ENCODE data around the gene RPL6.
"Not testable (repeated sequence)": the region's sequence is repeated elsewhere in the genome, so short reads cannot be mapped to it uniquely, and the experiment has no call there.

Gene RPL6

DNA sequence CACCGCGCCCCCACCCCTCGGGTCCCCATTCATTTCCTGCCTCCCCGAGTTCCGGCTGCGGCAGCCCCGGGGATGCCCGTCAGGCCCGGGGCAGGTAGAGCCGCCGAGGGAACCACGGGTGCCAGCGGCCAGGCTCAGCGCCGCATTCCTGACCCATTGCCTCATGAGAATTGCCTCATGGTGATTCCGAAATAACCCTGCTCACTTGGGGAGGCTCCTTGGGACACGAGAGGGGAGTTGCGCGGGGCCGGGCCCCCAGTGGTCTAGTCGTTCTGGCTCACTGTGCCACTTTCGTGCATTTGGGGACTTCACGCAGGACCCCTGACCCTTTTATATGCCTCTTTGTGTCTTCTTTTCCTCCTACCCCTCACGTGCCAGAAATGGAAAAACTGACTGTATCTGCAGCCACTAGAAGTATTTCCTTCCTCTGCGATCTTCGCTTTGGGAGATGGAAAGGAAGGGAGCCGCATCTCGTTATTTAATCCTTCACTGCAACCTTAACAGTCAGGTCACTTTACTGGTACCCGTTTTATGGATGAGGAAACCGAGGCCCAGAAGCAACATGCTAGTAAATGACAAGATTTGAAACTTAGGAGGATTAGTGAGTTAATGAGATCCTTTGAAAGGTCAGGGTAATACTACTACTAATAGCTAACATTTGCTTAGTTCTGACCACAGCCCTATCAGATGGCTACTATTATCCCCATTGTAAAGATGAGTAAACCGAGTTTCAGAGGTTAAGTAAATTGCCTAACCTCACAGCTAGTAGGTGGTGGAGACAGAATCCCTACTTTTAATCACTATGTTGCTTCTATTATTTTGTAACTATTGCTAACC, 10.1 kb upstream of the RPL6 start:
- Histone ChIP-seq H3K27me3 (ENCODE audit: insufficient read depth, low read length) (no peaks in the 10 kb centered on the region), H3K9me2 (ENCODE audit: low read depth, low read length) (no peaks in the 10 kb centered on the region), H3K79me2 (ENCODE audit: insufficient read depth, low read length) (peaks cover 54% of the 10 kb centered on the region), H2AFZ (ENCODE audit: low read length) (no peak overlapping the region), H3K4me1 (ENCODE audit: insufficient read depth, low read length, severe bottlenecking) (peaks cover 41% of the 10 kb centered on the region), H3K9me3 (ENCODE audit: low read length) (no peaks in the 10 kb centered on the region), H4K20me1 (ENCODE audit: insufficient read depth, low read length) (no peaks in the 10 kb centered on the region), H3F3A (ENCODE audit: insufficient read depth, low read length) (no peaks in the 10 kb centered on the region), H3K9ac (ENCODE audit: low read length) (peak overlapping the region; percentile 89), H3K27ac (ENCODE audit: low read depth, low read length, poor library complexity, severe bottlenecking) (peak overlapping the region; percentile 19), H3K36me3 (ENCODE audit: insufficient read depth, low read length) (peaks cover 12% of the 10 kb centered on the region; the same call in 1 of the 2 replicates), H3K4me3 (ENCODE audit: low read depth, low read length, poor library complexity, severe bottlenecking) (peak overlapping the region; percentile 89), H3K4me2 (ENCODE audit: low read length) (peak overlapping the region; percentile 98)
- no peak for TF ChIP-seq EZH2 (IDR thresholded peaks at IDR 0.05; ENCODE audit: borderline replicate concordance, low read length)

DNA sequence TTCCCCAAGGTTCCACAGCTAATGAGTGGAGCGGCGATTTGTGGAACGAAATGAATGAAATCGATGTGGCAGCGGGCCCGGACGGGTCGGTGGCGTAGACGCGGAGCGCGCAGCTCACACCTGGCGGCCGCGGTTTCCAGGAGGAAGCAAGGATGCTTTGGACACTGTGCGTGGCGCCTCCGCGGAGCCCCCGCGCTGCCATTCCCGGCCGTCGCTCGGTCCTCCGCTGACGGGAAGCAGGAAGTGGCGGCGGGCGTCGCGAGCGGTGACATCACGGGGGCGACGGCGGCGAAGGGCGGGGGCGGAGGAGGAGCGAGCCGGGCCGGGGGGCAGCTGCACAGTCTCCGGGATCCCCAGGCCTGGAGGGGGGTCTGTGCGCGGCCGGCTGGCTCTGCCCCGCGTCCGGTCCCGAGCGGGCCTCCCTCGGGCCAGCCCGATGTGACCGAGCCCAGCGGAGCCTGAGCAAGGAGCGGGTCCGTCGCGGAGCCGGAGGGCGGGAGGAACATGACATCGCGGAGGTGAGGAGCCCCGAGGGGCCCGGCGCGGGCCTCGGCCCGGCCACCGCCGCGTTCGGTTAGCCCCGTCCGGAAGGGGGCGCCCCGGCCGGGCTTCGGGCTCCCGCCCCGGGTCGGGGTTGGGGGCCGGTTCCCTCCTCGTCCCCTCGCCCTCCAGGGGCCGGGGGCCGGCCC, 9.3 kb upstream of the RPL6 start, which contains the start of gene PTPN11:
TSS of gene PTPN11 (plus strand) at position 340 of the 689 bp plus-strand sequence. CDS start at position 505, 165 bp downstream.
- H3K4me2 ChIP-seq (ENCODE audit: low read length), result peak within 1 kb of the TSS; percentile 98
- H3K9ac ChIP-seq (ENCODE audit: low read length), result peak within 1 kb of the TSS; percentile 89
- H3K4me1 ChIP-seq (ENCODE audit: insufficient read depth, low read length, severe bottlenecking), result peaks cover 36% of the 10 kb centered on the region
- H3K9me2 ChIP-seq (ENCODE audit: low read depth, low read length), result no peaks in the 10 kb centered on the region
- peak within 1 kb of the TSS; percentile 32 for H3K27ac ChIP-seq (ENCODE audit: low read depth, low read length, poor library complexity, severe bottlenecking)
- H4K20me1 ChIP-seq (ENCODE audit: insufficient read depth, low read length), result no peaks in the 10 kb centered on the region
- H3K27me3 ChIP-seq (ENCODE audit: insufficient read depth, low read length), result no peaks in the 10 kb centered on the region
- H2AFZ ChIP-seq (ENCODE audit: low read length), result peak within 1 kb of the TSS; percentile 50
- H3F3A ChIP-seq (ENCODE audit: insufficient read depth, low read length), result no peaks in the 10 kb centered on the region
- peaks cover 46% of the 10 kb centered on the region for H3K79me2 ChIP-seq (ENCODE audit: insufficient read depth, low read length)
- no peaks in the 10 kb centered on the region for H3K9me3 ChIP-seq (ENCODE audit: low read length)
- peak within 1 kb of the TSS; percentile 89 for H3K4me3 ChIP-seq (ENCODE audit: low read depth, low read length, poor library complexity, severe bottlenecking)
- H3K36me3 ChIP-seq (ENCODE audit: insufficient read depth, low read length), result peaks cover 12% of the 10 kb centered on the region; the same call in 1 of the 2 replicates
- no peak for TF ChIP-seq EZH2 (IDR thresholded peaks at IDR 0.05; ENCODE audit: borderline replicate concordance, low read length)
- TF ChIP-seq, protein P1, sequence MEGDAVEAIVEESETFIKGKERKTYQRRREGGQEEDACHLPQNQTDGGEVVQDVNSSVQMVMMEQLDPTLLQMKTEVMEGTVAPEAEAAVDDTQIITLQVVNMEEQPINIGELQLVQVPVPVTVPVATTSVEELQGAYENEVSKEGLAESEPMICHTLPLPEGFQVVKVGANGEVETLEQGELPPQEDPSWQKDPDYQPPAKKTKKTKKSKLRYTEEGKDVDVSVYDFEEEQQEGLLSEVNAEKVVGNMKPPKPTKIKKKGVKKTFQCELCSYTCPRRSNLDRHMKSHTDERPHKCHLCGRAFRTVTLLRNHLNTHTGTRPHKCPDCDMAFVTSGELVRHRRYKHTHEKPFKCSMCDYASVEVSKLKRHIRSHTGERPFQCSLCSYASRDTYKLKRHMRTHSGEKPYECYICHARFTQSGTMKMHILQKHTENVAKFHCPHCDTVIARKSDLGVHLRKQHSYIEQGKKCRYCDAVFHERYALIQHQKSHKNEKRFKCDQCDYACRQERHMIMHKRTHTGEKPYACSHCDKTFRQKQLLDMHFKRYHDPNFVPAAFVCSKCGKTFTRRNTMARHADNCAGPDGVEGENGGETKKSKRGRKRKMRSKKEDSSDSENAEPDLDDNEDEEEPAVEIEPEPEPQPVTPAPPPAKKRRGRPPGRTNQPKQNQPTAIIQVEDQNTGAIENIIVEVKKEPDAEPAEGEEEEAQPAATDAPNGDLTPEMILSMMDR (IDR thresholded peaks at IDR 0.05; ENCODE audit: low read length), result peak; percentile 49

DNA sequence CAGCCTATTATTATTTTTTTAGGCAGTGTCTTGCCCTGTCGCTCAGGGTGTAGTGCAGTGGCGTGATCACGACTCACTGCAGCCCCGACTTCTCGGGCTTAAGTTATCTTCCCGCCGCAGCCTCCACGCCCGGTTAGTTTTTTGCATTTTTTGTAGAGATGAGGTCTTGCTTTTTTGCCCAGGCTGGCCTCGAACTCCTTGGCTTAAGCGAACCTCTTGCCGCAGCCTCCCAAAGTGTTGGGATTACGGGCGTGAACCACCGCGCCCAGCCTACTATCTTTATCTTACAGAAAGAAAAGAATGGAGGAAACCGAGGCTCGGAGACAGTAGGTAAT, 8.8 kb upstream of the RPL6 start:
- Histone ChIP-seq H3K4me1 (ENCODE audit: insufficient read depth, low read length, severe bottlenecking) (peaks cover 35% of the 10 kb centered on the region), H3K9me2 (ENCODE audit: low read depth, low read length) (no peaks in the 10 kb centered on the region), H4K20me1 (ENCODE audit: insufficient read depth, low read length) (no peaks in the 10 kb centered on the region), H3K4me2 (ENCODE audit: low read length) (peak overlapping the region; percentile 98), H3K27ac (ENCODE audit: low read depth, low read length, poor library complexity, severe bottlenecking) (peak overlapping the region; percentile 32), H3K79me2 (ENCODE audit: insufficient read depth, low read length) (peaks cover 41% of the 10 kb centered on the region), H3K9me3 (ENCODE audit: low read length) (no peaks in the 10 kb centered on the region), H3K9ac (ENCODE audit: low read length) (peak overlapping the region; percentile 89), H3K27me3 (ENCODE audit: insufficient read depth, low read length) (no peaks in the 10 kb centered on the region), H3K36me3 (ENCODE audit: insufficient read depth, low read length) (peaks cover 12% of the 10 kb centered on the region; the same call in 1 of the 2 replicates), H3F3A (ENCODE audit: insufficient read depth, low read length) (no peaks in the 10 kb centered on the region), H2AFZ (ENCODE audit: low read length) (peak overlapping the region; percentile 50), H3K4me3 (ENCODE audit: low read depth, low read length, poor library complexity, severe bottlenecking) (peak overlapping the region; percentile 89)
- no peak for TF ChIP-seq EZH2 (IDR thresholded peaks at IDR 0.05; ENCODE audit: borderline replicate concordance, low read length)
- TF ChIP-seq, protein P1 (IDR thresholded peaks at IDR 0.05; ENCODE audit: low read length), result no peak

GRCh38 chr12:112415457-112415856, 6.1 kb upstream of the RPL6 start:
- H3K4me2 ChIP-seq (ENCODE audit: low read length); H3K9me2 ChIP-seq (ENCODE audit: low read depth, low read length): not testable (repeated sequence)

More at GRCh38 chr12:112415457-112415856, 6.1 kb upstream of the RPL6 start:
- not testable (repeated sequence) for H3K4me3 ChIP-seq (ENCODE audit: low read depth, low read length, poor library complexity, severe bottlenecking); H3K36me3 ChIP-seq (ENCODE audit: insufficient read depth, low read length); H3K27ac ChIP-seq (ENCODE audit: low read depth, low read length, poor library complexity, severe bottlenecking); H3K9me3 ChIP-seq (ENCODE audit: low read length); H3K9ac ChIP-seq (ENCODE audit: low read length); H2AFZ ChIP-seq (ENCODE audit: low read length); H4K20me1 ChIP-seq (ENCODE audit: insufficient read depth, low read length); H3K27me3 ChIP-seq (ENCODE audit: insufficient read depth, low read length); H3F3A ChIP-seq (ENCODE audit: insufficient read depth, low read length)
- H3K4me1 ChIP-seq (ENCODE audit: insufficient read depth, low read length, severe bottlenecking), result peaks cover 16% of the 10 kb centered on the region
- H3K79me2 ChIP-seq (ENCODE audit: insufficient read depth, low read length), result peaks cover 13% of the 10 kb centered on the region
